ENCODE data around the gene SOCS3. TPM values are rescaled to one million over a fixed set of nuclear protein-coding genes. Genes with fewer than 3 reads are reported as not detected.

Gene SOCS3
- total and polyA plus RNA-seq, 10 of the 15 experiments (the other 5 are each of a cell fraction or from before 2014, with no cell fraction given) = 0.05 to 3.9 (median 1.0) TPM

GRCh38 chr17:78381601-78382232 lies 21.8 kb upstream of the SOCS3 start:
- in situ Hi-C loops (cut with MboI) (no loop called here), intact Hi-C loops (cut with micrococcal nuclease; ENCODE audit: unreplicated experiment) (no loop called here)
- ChIA-PET SMC1A (ENCODE audit: uncharacterized antibody, unreplicated experiment) (interaction anchor here (1.0 to 2.4 kb wide), 7 partner anchors 8 to 91 kb away, joined by 3 to 8 read pairs (median 4); no protein-coding TSS in a partner anchor), RAD21 (ENCODE audit: unreplicated experiment) (interaction anchor here (0.7 to 4.0 kb wide), 8 partner anchors 9 to 262 kb away, joined by 3 to 12 read pairs (median 5); no protein-coding TSS in a partner anchor), CTCF (interaction anchor here (0.6 to 1.9 kb wide), 8 partner anchors 9 to 297 kb away, joined by 3 to 6 read pairs (median 4); no protein-coding TSS in a partner anchor), POLR2A (interaction anchor here (0.6 to 3.4 kb wide), 7 partner anchors 10 to 66 kb away, joined by 3 to 16 read pairs (median 5); partner anchors contain the start of gene SOCS3)
- Histone ChIP-seq H3K4me3 (peak overlapping the region; percentile 91), H3K4me2 (ENCODE audit: control insufficient read depth, insufficient read depth) (peak overlapping the region; percentile 92), H2AFZ (ENCODE audit: control insufficient read depth, low read depth, low read length) (no peak overlapping the region), H3K4me1 (ENCODE audit: control insufficient read depth, insufficient read depth, low read length) (peaks cover 71% of the 10 kb centered on the region), H3K9me3 (replicated peaks; ENCODE audit: control insufficient read depth, insufficient read depth, low read length) (no peaks in the 10 kb centered on the region), H4K20me1 (ENCODE audit: control insufficient read depth, insufficient read depth) (no peaks in the 10 kb centered on the region), H3K27ac (ENCODE audit: control insufficient read depth, insufficient read depth) (peak overlapping the region; percentile 71), H3K27me3 (replicated peaks in 1 of 2; ENCODE audit: control insufficient read depth in 2 of 2, insufficient read depth in 2 of 2, low read length in 1 of 2) (no peaks in the 10 kb centered on the region), H3K79me2 (ENCODE audit: control insufficient read depth, insufficient read depth, low read length) (peaks cover 77% of the 10 kb centered on the region), H3K36me3 (ENCODE audit: control insufficient read depth in 2 of 2, insufficient read depth in 2 of 2, low read length in 1 of 2) (no peaks in the 10 kb centered on the region; a peak in 1 of 4 replicates), H3K9ac (ENCODE audit: control insufficient read depth, insufficient read depth, low read length) (peak overlapping the region; percentile 47)
- peak; percentile 31 for ATAC-seq
- no peak for DNase-seq (ENCODE audit: low read depth, low spot score)
- TSS peak; percentile 29 for BruUV-seq (replicated peaks)
- peak; percentile 61 for FAIRE-seq
- WGBS (ENCODE audit: insufficient coverage, insufficient replicate concordance, low lambda C conversion rate, missing lambda C conversion rate) = 1% methylated on average over 12 of the region's 12 CpGs
- TF ChIP-seq CTCF (IDR thresholded peaks at IDR 0.05 in 2 of 3, conservative IDR thresholded peaks at IDR 0.05 in 1 of 3; ENCODE audit: control insufficient read depth in 2 of 3, extremely low read depth in 1 of 3, insufficient read depth in 1 of 3, low read depth in 3 of 3, low read length in 3 of 3) = no peak
- peak; percentile 52; the same call in 1 of the 2 replicates for TF ChIP-seq YY1 (IDR thresholded peaks at IDR 0.05; ENCODE audit: low read depth, low read length)
- no peak for TF ChIP-seq CREM (IDR thresholded peaks at IDR 0.05; ENCODE audit: low read depth)
- peak; percentile 41 for TF ChIP-seq SKIL (IDR thresholded peaks at IDR 0.05; ENCODE audit: low read depth, poor library complexity, severe bottlenecking)
- TF ChIP-seq NFYA (IDR thresholded peaks at IDR 0.05; ENCODE audit: borderline replicate concordance, low read depth, low read length) = no peak
- 0 out of 2 replicates have a peak, but pooled peaks have one; percentile 4 for TF ChIP-seq RAD21 (IDR thresholded peaks at IDR 0.05; ENCODE audit: insufficient read depth, low read depth, low read length)
- TF ChIP-seq ZNF384 (IDR thresholded peaks at IDR 0.05; ENCODE audit: borderline replicate concordance, low read depth, low read length) = no peak
- TF ChIP-seq RELB (IDR thresholded peaks at IDR 0.05; ENCODE audit: low read depth) = no peak
- TF ChIP-seq ZNF24 (IDR thresholded peaks at IDR 0.05) = no peak
- no peak for TF ChIP-seq NR2C1 (IDR thresholded peaks at IDR 0.05)
- no peak for TF ChIP-seq SREBF2 (IDR thresholded peaks at IDR 0.05; ENCODE audit: low read length)
- TF ChIP-seq MTA3 (IDR thresholded peaks at IDR 0.05; ENCODE audit: borderline replicate concordance, low read length) = no peak
- TF ChIP-seq EP300 (IDR thresholded peaks at IDR 0.05; ENCODE audit: borderline replicate concordance in 1 of 2, control insufficient read depth in 1 of 2, low read depth in 2 of 2, low read length in 2 of 2) = no peak
- TF ChIP-seq HDAC2 (IDR thresholded peaks at IDR 0.05) = no peak
- no peak for TF ChIP-seq SIX5 (IDR thresholded peaks at IDR 0.05; ENCODE audit: low read depth, low read length, severe bottlenecking)
- TF ChIP-seq TCF7 (IDR thresholded peaks at IDR 0.05; ENCODE audit: borderline replicate concordance) = no peak
- no peak for TF ChIP-seq SUZ12 (IDR thresholded peaks at IDR 0.05; ENCODE audit: unreplicated experiment)
